ENCODE measurements around the gene ATXN1.

- TF ChIP-seq CREM (IDR thresholded peaks at IDR 0.05) (no peak), CREM (CRISPR knock-in tag; IDR thresholded peaks at IDR 0.05) (no peak), MEIS2 (CRISPR knock-in tag; IDR thresholded peaks at IDR 0.05) (no peak), ATF2 (CRISPR knock-in tag; IDR thresholded peaks at IDR 0.05) (no peak), ZSCAN12 (CRISPR knock-in tag; IDR thresholded peaks at IDR 0.05) (no peak), TARDBP (CRISPR knock-in tag; IDR thresholded peaks at IDR 0.05) (no peak)
These were observed 213.1 kb downstream of the ATXN1 start for GRCh38 chr6:16548121-16548520.
